ENCODE data around the gene BCAS4.

The BCAS4 gene

GRCh38 chr20:50855498-50856474 lies 60.9 kb downstream of the BCAS4 start:
- no peak for DNase-seq (ENCODE audit: low spot score)

GRCh38 chr20:50856475-50857041 lies 61.7 kb downstream of the BCAS4 start:
- DNase-seq (ENCODE audit: low spot score), result no peak

GRCh38 chr20:50857348-50857747 lies 62.5 kb downstream of the BCAS4 start:
- DNase-seq (ENCODE audit: low spot score), result no peak

GRCh38 chr20:50858525-50858924 lies 63.7 kb downstream of the BCAS4 start:
- no peak for DNase-seq (ENCODE audit: low spot score)

- DNase-seq (ENCODE audit: low spot score), result no peak
These were observed 64.3 kb downstream of the BCAS4 start for GRCh38 chr20:50859161-50859560.

GRCh38 chr20:50861012-50861411 lies 66.2 kb downstream of the BCAS4 start:
- no peak for DNase-seq (ENCODE audit: low spot score)

GRCh38 chr20:50862546-50862945 lies 67.7 kb downstream of the BCAS4 start:
- DNase-seq (ENCODE audit: low spot score), result no peak

GRCh38 chr20:50865114-50865513 lies 70.3 kb downstream of the BCAS4 start:
- no peak for DNase-seq (ENCODE audit: low spot score)

- DNase-seq (ENCODE audit: low spot score), result no peak
These were observed 70.7 kb downstream of the BCAS4 start for GRCh38 chr20:50865591-50865990.

GRCh38 chr20:50866036-50866685 lies 71.3 kb downstream of the BCAS4 start:
- DNase-seq (ENCODE audit: low spot score), result no peak

- no peak for DNase-seq (ENCODE audit: low spot score)
These were observed 72.0 kb downstream of the BCAS4 start for GRCh38 chr20:50866831-50867230.

GRCh38 chr20:50867805-50868204 lies 72.9 kb downstream of the BCAS4 start:
- DNase-seq (ENCODE audit: low spot score), result no peak

GRCh38 chr20:50868509-50869495 lies 73.9 kb downstream of the BCAS4 start:
- DNase-seq (ENCODE audit: low spot score), result no peak

GRCh38 chr20:50870561-50871161 lies 75.8 kb downstream of the BCAS4 start:
- DNase-seq (ENCODE audit: low spot score), result no peak

GRCh38 chr20:50872560-50873425 lies 77.9 kb downstream of the BCAS4 start:
- DNase-seq (ENCODE audit: low spot score), result no peak

GRCh38 chr20:50873585-50873984 lies 78.7 kb downstream of the BCAS4 start:
- no peak for DNase-seq (ENCODE audit: low spot score)

GRCh38 chr20:50874111-50874757 lies 79.4 kb downstream of the BCAS4 start:
- no peak for DNase-seq (ENCODE audit: low spot score)

- no peak for DNase-seq (ENCODE audit: low spot score)
These were observed 80.2 kb downstream of the BCAS4 start for GRCh38 chr20:50874758-50875665.

Measured in hematopoietic multipotent progenitor cell treated with erythropoietin and hydrocortisone succinate and interleukin-3 and kit ligand, for 15 days (in vitro differentiated cells).